RCC 7860 (cell line): ENCODE measurements around the gene HDDC3.
"Not testable (repeated sequence)": the region's sequence is repeated elsewhere in the genome, so short reads cannot be mapped to it uniquely, and the experiment has no call there.

Source experiments
- DNase-seq: peaks from one replicate; pipeline ENCODE4 v3.0.0-alpha.2; 2015; ENCODE audit warnings: low spot score
- FAIRE-seq: peaks from 2 replicates; lab custom pipeline; 2012; peaks lifted over from hg19 to GRCh38; lab: Jason Lieb, UNC

The HDDC3 gene

GRCh38 chr15:90911906-90912769 is 20.2 kb downstream of the HDDC3 start:
- DNase-seq: no peak
- FAIRE-seq: no peak

- DNase-seq (no peak), FAIRE-seq (no peak)
Measured at GRCh38 chr15:90911302-90911623, 21.1 kb downstream of the HDDC3 start.

GRCh38 chr15:90910441-90911301 is 21.7 kb downstream of the HDDC3 start:
- no peak for FAIRE-seq
- DNase-seq: no peak

GRCh38 chr15:90909976-90910375 is 22.4 kb downstream of the HDDC3 start:
- FAIRE-seq (no peak), DNase-seq (no peak)

GRCh38 chr15:90909449-90909848 is 22.9 kb downstream of the HDDC3 start:
- not testable (repeated sequence) for FAIRE-seq, DNase-seq

- no peak for DNase-seq
- FAIRE-seq: no peak
Measured at GRCh38 chr15:90907838-90908507, 24.4 kb downstream of the HDDC3 start.

GRCh38 chr15:90907051-90907660 is 25.2 kb downstream of the HDDC3 start:
- DNase-seq (no peak), FAIRE-seq (no peak)

GRCh38 chr15:90906181-90906849 is 26.0 kb downstream of the HDDC3 start:
- DNase-seq (no peak), FAIRE-seq (no peak)

GRCh38 chr15:90905306-90906180 is 26.8 kb downstream of the HDDC3 start:
- DNase-seq: no peak
- no peak for FAIRE-seq

- DNase-seq (no peak), FAIRE-seq (no peak)
Measured at GRCh38 chr15:90904746-90905145, 27.6 kb downstream of the HDDC3 start.

- FAIRE-seq: no peak
- DNase-seq: no peak
Measured at GRCh38 chr15:90903733-90904536, 28.4 kb downstream of the HDDC3 start.

- DNase-seq (peak; percentile 31), FAIRE-seq (no peak)
Measured at GRCh38 chr15:90902840-90903732, 29.3 kb downstream of the HDDC3 start, which contains the start of gene MAN2A2. MAN2A2 (plus strand) TSS chr15:90903302; CDS start chr15:90904208, 906 bp downstream.

GRCh38 chr15:90902040-90902839 is 30.1 kb downstream of the HDDC3 start:
- FAIRE-seq: no peak

GRCh38 chr15:90901175-90902039 is 30.9 kb downstream of the HDDC3 start:
- DNase-seq: no peak

More at GRCh38 chr15:90902040-90902839, 30.1 kb downstream of the HDDC3 start:
- DNase-seq: peak; percentile 55

GRCh38 chr15:90897131-90897655 is 35.2 kb downstream of the HDDC3 start:
- not testable (repeated sequence) for DNase-seq, FAIRE-seq

More at GRCh38 chr15:90901175-90902039, 30.9 kb downstream of the HDDC3 start:
- FAIRE-seq: no peak
